ENCODE data around the gene DOCK7.

The DOCK7 gene

GRCh38 chr1:62676611-62677356 is 11.4 kb downstream of the DOCK7 start:
- no peak for DNase-seq (ENCODE audit: low spot score)
- H3K27ac ChIP-seq = no peak overlapping the region
- TF ChIP-seq CTCF (IDR thresholded peaks at IDR 0.05) = no peak
- no peak overlapping the region for H3K4me3 ChIP-seq

- H3K27ac ChIP-seq = no peak overlapping the region
- TF ChIP-seq CTCF (IDR thresholded peaks at IDR 0.05) = no peak
- no peak overlapping the region for H3K4me3 ChIP-seq
- no peak for DNase-seq (ENCODE audit: low spot score)
These were observed 14.6 kb downstream of the DOCK7 start for GRCh38 chr1:62673629-62674028.

- TF ChIP-seq CTCF (IDR thresholded peaks at IDR 0.05) = no peak
- DNase-seq (ENCODE audit: low spot score) = no peak
- no peak overlapping the region for H3K4me3 ChIP-seq
- H3K27ac ChIP-seq = no peak overlapping the region
These were observed 16.2 kb downstream of the DOCK7 start for GRCh38 chr1:62672029-62672428.

- no peak overlapping the region for H3K4me3 ChIP-seq
- no peak for DNase-seq (ENCODE audit: low spot score)
- H3K27ac ChIP-seq = no peak overlapping the region
- no peak for TF ChIP-seq CTCF (IDR thresholded peaks at IDR 0.05)
These were observed 33.4 kb downstream of the DOCK7 start for GRCh38 chr1:62654744-62655143.

- Histone ChIP-seq H3K4me3 (no peak overlapping the region), H3K27ac (no peak overlapping the region)
- no peak for TF ChIP-seq CTCF (IDR thresholded peaks at IDR 0.05)
- DNase-seq (ENCODE audit: low spot score) = no peak
These were observed 35.8 kb downstream of the DOCK7 start for GRCh38 chr1:62652387-62652786.

GRCh38 chr1:62643283-62643682 is 44.9 kb downstream of the DOCK7 start:
- no peak for TF ChIP-seq CTCF (IDR thresholded peaks at IDR 0.05)
- no peak overlapping the region for H3K27ac ChIP-seq
- H3K4me3 ChIP-seq = no peak overlapping the region
- no peak for DNase-seq (ENCODE audit: low spot score)

- no peak overlapping the region for H3K27ac ChIP-seq
- no peak for TF ChIP-seq CTCF (IDR thresholded peaks at IDR 0.05)
- H3K4me3 ChIP-seq = no peak overlapping the region
- DNase-seq (ENCODE audit: low spot score) = no peak
These were observed 50.6 kb downstream of the DOCK7 start for GRCh38 chr1:62637392-62638105.
